GM12865 (cell line): ENCODE results near the gene IQGAP2.

Source experiments
- DNase-seq: peaks from one replicate; pipeline ENCODE4 v3.0.0; 2010; ENCODE audit warnings: low read depth
- H3K4me3 ChIP-seq: 2 replicates; pipeline ENCODE4 v1.5.1; 2011; ENCODE audit warnings: mild to moderate bottlenecking, low read depth, low read length, control low read depth
- CTCF ChIP-seq: IDR thresholded peaks from 2 replicates; pipeline ENCODE4 v1.5.1; 2011; ENCODE audit warnings: low read length, control low read depth, low read depth, inconsistent platforms; ENCODE audit not compliant: insufficient read depth; ENCODE audit errors: missing control alignments

Gene IQGAP2

GRCh38 chr5:76667495-76667894, 264.4 kb downstream of the IQGAP2 start:
- no peak for TF ChIP-seq CTCF

GRCh38 chr5:76669245-76669644, 266.2 kb downstream of the IQGAP2 start:
- no peak for DNase-seq
- H3K4me3 ChIP-seq: no peak overlapping the region
- no peak for TF ChIP-seq CTCF

More at GRCh38 chr5:76667495-76667894, 264.4 kb downstream of the IQGAP2 start:
- H3K4me3 ChIP-seq: no peak overlapping the region
- no peak for DNase-seq

GRCh38 chr5:76670508-76670907, 267.4 kb downstream of the IQGAP2 start:
- no peak for DNase-seq
- no peak for TF ChIP-seq CTCF
- H3K4me3 ChIP-seq: no peak overlapping the region

- no peak overlapping the region for H3K4me3 ChIP-seq
- TF ChIP-seq CTCF: no peak
- no peak for DNase-seq
Measured at GRCh38 chr5:76672242-76672641, 269.2 kb downstream of the IQGAP2 start.

- DNase-seq: no peak
- no peak overlapping the region for H3K4me3 ChIP-seq
- no peak for TF ChIP-seq CTCF
Measured at GRCh38 chr5:76673125-76673524, 270.0 kb downstream of the IQGAP2 start.

- no peak for DNase-seq
- H3K4me3 ChIP-seq: no peak overlapping the region
- TF ChIP-seq CTCF: no peak
Measured at GRCh38 chr5:76674330-76675066, 271.4 kb downstream of the IQGAP2 start.

GRCh38 chr5:76675364-76675763, 272.3 kb downstream of the IQGAP2 start:
- DNase-seq: no peak
- H3K4me3 ChIP-seq: no peak overlapping the region
- TF ChIP-seq CTCF: no peak
